A549 treated with AZD9567 at 1 μM for 4 hours (cell line): ENCODE data around the gene CAMK2B. TPM values are rescaled to one million over a fixed set of nuclear protein-coding genes. Genes with fewer than 3 reads are reported as not detected.

Experiments used
- total RNA-seq: library from RNA; stranded (reverse); fragments of 200-300 nt; extraction: Qiagen RNA extraction; gene quantifications from 5 replicates; pipeline ENCODE4 v1.2.3, GENCODE V29; 2022; ENCODE audit not compliant: insufficient read depth

The CAMK2B gene
- total RNA-seq = 0.17 to 0.39 TPM (median 0.35 TPM) in 4 of 5 replicates, not detected in the other

GRCh38 chr7:44325201-44325671 lies at the start of gene CAMK2B:
CAMK2B (minus strand) TSS chr7:44325594; CDS start chr7:44325421, 173 bp downstream.

DNA sequence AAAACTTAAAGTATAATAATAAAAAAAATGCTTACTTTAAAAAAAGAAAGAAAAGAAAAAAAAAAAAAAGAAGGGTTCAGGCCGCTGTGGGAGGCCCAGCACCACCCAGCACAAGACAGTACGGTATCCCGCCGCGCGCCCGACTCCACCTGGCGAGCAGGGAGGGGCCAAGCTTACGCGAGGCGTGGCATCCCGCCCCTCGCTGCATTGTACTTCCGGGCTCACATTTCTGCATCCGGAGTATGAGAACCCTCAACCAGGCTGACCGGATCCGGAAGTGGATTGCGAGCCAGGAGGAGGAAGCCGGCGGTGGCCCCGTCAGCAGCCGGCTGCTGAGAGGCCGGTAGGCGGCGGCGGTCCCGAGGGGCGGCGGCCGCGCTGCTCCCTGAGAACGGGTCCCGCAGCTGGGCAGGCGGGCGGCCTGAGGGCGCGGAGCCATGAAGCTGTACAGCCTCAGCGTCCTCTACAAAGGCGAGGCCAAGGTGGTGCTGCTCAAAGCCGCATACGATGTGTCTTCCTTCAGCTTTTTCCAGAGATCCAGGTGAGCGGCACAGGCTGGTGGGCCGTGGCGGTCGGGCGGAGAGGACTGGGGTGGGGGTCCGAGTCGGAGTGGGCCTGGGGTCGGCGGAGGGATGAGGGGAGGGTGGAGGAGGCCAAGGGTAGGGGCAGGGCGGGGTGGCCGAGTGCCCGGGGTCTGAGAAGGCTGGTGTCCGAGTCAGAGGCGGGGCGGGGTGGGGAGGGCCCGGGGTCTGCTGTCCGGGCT lies 124.5 kb downstream of the CAMK2B start, which contains the start of gene YKT6:
Gene YKT6, plus strand, starts transcription at position 280 of the 763 bp plus-strand sequence. Its CDS starts 158 bp downstream, at position 438.

DNA sequence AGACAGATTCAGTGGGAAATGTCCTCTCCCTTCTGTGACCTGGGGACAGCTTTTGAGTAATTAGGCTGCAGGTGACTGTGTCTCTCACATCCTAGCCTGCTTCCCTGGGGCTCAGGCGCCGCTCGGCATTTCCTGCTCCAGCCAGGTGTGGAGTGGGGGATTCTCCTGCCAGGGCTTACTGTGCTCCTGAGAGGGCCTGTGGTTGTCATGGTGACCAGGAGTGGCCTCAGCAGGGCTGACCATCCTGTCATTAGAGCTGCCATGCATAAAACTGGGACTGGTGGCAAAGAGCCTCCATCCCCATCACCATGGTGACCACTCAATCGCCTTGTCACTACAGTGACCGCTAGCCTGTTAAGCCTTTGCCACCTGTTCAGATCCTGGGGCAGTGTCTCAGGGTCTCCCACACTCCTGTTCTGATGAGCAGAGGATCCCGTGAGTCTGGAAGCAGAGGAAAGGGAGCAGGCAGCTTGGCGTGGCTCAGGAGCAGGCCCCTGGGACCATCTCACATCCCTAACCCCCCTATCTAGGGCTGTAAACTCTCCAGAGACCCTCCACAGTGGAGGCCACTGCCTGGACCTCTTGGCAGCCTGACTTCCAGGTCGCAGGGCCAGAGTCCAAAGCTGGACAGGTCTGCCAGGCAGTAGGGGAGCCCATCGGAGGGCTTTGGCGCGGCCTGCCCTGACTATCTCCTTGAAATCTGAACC lies 136.0 kb downstream of the CAMK2B start, which contains the start of gene GCK:
Gene GCK, minus strand, starts transcription at position 154 of the 707 bp plus-strand sequence. CDS start 486 bp downstream, outside the sequence.

Other genes with a start within 250 kb of the CAMK2B start
- 6.0 to 13.0 TPM (median 7.7 TPM) in 5 replicates for gene POLM, start 243.1 kb downstream of the CAMK2B start, total RNA-seq
- gene AEBP1, start 221.2 kb downstream of the CAMK2B start, total RNA-seq = 0.05 to 0.10 TPM in 2 of 5 replicates, not detected in the others
- 156 to 175 TPM (median 174 TPM) in 5 replicates for gene POLD2, start 202.0 kb downstream of the CAMK2B start, total RNA-seq
- gene MYL7, start 184.3 kb downstream of the CAMK2B start, total RNA-seq = not detected in 5 replicates
- not detected in 5 replicates for gene GCK, start 136.2 kb downstream of the CAMK2B start, total RNA-seq
- 116 to 132 TPM (median 124 TPM) in 5 replicates for gene YKT6, start 124.6 kb downstream of the CAMK2B start, total RNA-seq
- gene NUDCD3, start 165.1 kb upstream of the CAMK2B start, total RNA-seq = 54.7 to 69.7 TPM (median 61.6 TPM) in 5 replicates
- 0.05 to 0.10 TPM (median 0.08 TPM) in 4 of 5 replicates, not detected in the other for gene NPC1L1, start 215.7 kb upstream of the CAMK2B start, total RNA-seq
- 96.6 to 134 TPM (median 122 TPM) in 5 replicates for gene DDX56, start 248.3 kb upstream of the CAMK2B start, total RNA-seq